Neuronal stem cell (in vitro differentiated cells): Measurements from ENCODE around the gene SHC3.

Source experiments
- DNase-seq: peaks from one replicate; pipeline ENCODE4 v3.0.0-alpha.2; 2013; ENCODE audit warnings: low spot score
- H2AFZ ChIP-seq: one replicate; pipeline ENCODE4 v1.6.1; 2013; ENCODE audit warnings: mild to moderate bottlenecking, low read length, inconsistent platforms
- H2AK5ac ChIP-seq: 2 replicates; pipeline ENCODE4 v1.6.1; 2013; ENCODE audit warnings: low read depth, mild to moderate bottlenecking, inconsistent platforms, low read length, moderate library complexity, mixed read lengths
- H2BK120ac ChIP-seq: 2 replicates; pipeline ENCODE4 v1.6.1; 2013; ENCODE audit warnings: low read depth, mild to moderate bottlenecking, inconsistent platforms, low read length, moderate library complexity, mixed read lengths
- H2BK12ac ChIP-seq: one replicate; pipeline ENCODE4 v1.6.1; 2013; ENCODE audit warnings: low read length, inconsistent platforms
- H2BK15ac ChIP-seq: 2 replicates; pipeline ENCODE4 v1.6.1; 2013; ENCODE audit warnings: mild to moderate bottlenecking, low read length, inconsistent platforms, mixed read lengths
- H2BK5ac ChIP-seq: one replicate; pipeline ENCODE4 v1.6.1; 2013; ENCODE audit warnings: inconsistent platforms, mild to moderate bottlenecking, low read length, moderate library complexity
- H3K14ac ChIP-seq: one replicate; pipeline ENCODE4 v1.6.1; 2013; ENCODE audit warnings: low read length, inconsistent platforms
- H3K18ac ChIP-seq: 2 replicates; pipeline ENCODE4 v1.6.1; 2013; ENCODE audit warnings: low read length, inconsistent platforms
- H3K23ac ChIP-seq: 2 replicates; pipeline ENCODE4 v1.6.1; 2013; ENCODE audit warnings: low read depth, mild to moderate bottlenecking, mixed read lengths, low read length, inconsistent platforms; ENCODE audit not compliant: poor library complexity
- H3K27ac ChIP-seq: replicated peaks from 3 replicates; pipeline ENCODE4 v1.5.1; 2013; ENCODE audit warnings: low read length, inconsistent platforms
- H3K27me3 ChIP-seq, 3 experiments: 2 replicates each; pipeline ENCODE4 v1.6.1; 2013; ENCODE audit warnings: low read length in 3 of 3, mild to moderate bottlenecking in 2 of 3, inconsistent platforms in 1 of 3, low read depth in 1 of 3, mixed read lengths in 1 of 3, moderate library complexity in 1 of 3; ENCODE audit not compliant: control insufficient read depth in 3 of 3, insufficient read depth in 3 of 3
- H3K36me3 ChIP-seq, 2 donors: replicated peaks in 1 of 2; 2 replicates each; pipeline ENCODE4 v1.6.1; 2013; ENCODE audit warnings: low read length in 2 of 2; ENCODE audit not compliant: control insufficient read depth in 2 of 2, insufficient read depth in 2 of 2
- H3K4ac ChIP-seq: 2 replicates; pipeline ENCODE4 v1.6.1; 2013; ENCODE audit warnings: inconsistent platforms, mild to moderate bottlenecking, low read length, moderate library complexity
- H3K4me1 ChIP-seq, 2 donors: 1 replicate in 1 of 2; 2 replicates in 1 of 2; pipeline ENCODE4 v1.6.1; 2013; ENCODE audit warnings: low read length in 2 of 2, low read depth in 1 of 2; ENCODE audit not compliant: control insufficient read depth in 2 of 2, insufficient read depth in 1 of 2
- H3K4me2 ChIP-seq: one replicate; pipeline ENCODE4 v1.6.1; 2013; ENCODE audit warnings: mild to moderate bottlenecking, low read length, inconsistent platforms; ENCODE audit not compliant: insufficient read depth, poor library complexity, severe bottlenecking
- H3K4me3 ChIP-seq, 2 donors: 2 replicates each; pipeline ENCODE4 v1.5.1; 2013; ENCODE audit warnings: low read length in 2 of 2, mild to moderate bottlenecking in 2 of 2, inconsistent platforms in 1 of 2, moderate library complexity in 1 of 2
- H3K79me1 ChIP-seq: one replicate; pipeline ENCODE4 v1.6.1; 2013; ENCODE audit warnings: low read depth, mild to moderate bottlenecking, inconsistent platforms, low read length, moderate library complexity
- H3K9ac ChIP-seq: one replicate; pipeline ENCODE4 v1.6.1; 2013; ENCODE audit warnings: mild to moderate bottlenecking, low read depth, low read length, inconsistent platforms; ENCODE audit not compliant: poor library complexity
- H3K9me3 ChIP-seq, 2 donors: replicated peaks in 1 of 2; 2 replicates each; pipeline versions ENCODE3 to v1.6.1; 2013; ENCODE audit warnings: low read length in 2 of 2, mild to moderate bottlenecking in 2 of 2, inconsistent platforms in 1 of 2, low read depth in 1 of 2, mixed read lengths in 1 of 2, moderate library complexity in 1 of 2; ENCODE audit not compliant: control insufficient read depth in 2 of 2, insufficient read depth in 1 of 2
- H4K8ac ChIP-seq: one replicate; pipeline ENCODE4 v1.6.1; 2013; ENCODE audit warnings: low read depth, mild to moderate bottlenecking, inconsistent platforms, low read length, moderate library complexity
- H4K91ac ChIP-seq: one replicate; pipeline ENCODE4 v1.6.1; 2013; ENCODE audit warnings: low read length, low read depth, mild to moderate bottlenecking, inconsistent platforms; ENCODE audit not compliant: poor library complexity
- WGBS, 2 donors: extraction: QIAGEN DNeasy Blood & Tissue Kit; methylation state at CpG; one replicate each; pipeline ENCODE4 v1.1.7; 2013; ENCODE audit warnings: missing lambda C conversion rate in 2 of 2, mixed read lengths in 1 of 2; ENCODE audit not compliant: insufficient read length in 2 of 2, insufficient replicate concordance in 1 of 2; ENCODE audit errors: extremely low coverage in 2 of 2; 5-methylcytosine and 5-hydroxymethylcytosine counted together

The SHC3 gene

DNA sequence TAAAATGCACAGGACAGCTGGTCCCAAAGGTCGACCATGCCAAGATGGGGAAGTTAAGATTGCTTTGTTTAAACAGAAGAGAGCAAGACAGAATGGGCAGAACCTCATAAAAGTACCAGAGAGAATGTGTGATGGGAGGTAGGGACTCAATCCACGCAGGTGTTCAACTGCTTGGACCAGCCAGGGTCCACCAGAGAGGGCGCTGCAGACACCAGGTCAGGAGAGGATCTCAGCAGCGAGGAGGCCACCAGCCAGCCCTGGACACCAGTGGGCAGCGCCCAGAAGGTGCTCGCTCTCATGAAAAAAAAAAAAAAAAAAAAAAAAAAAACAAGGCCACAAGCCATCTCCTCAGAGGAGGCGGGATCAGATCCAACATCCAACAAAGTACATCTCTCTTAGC is 81.8 kb downstream of the SHC3 start:
- Histone ChIP-seq H2BK12ac (no peak overlapping the region), H2BK120ac (no peak overlapping the region), H3K27me3 (no peaks in the 10 kb centered on the region), H3K4me2 (no peak overlapping the region), H3K4me1 (no peaks in the 10 kb centered on the region), H3K79me1 (no peaks in the 10 kb centered on the region), H3K9me3 (peaks cover 2% of the 10 kb centered on the region in 2 donors), H2AK5ac (no peak overlapping the region), H3K27ac (no peak overlapping the region), H4K8ac (no peak overlapping the region), H3K4me3 (no peak overlapping the region), H2BK5ac (no peak overlapping the region), H3K9ac (no peak overlapping the region), H3K36me3 (peaks cover 0 to 67% of the 10 kb centered on the region in 2 donors), H3K4ac (no peak overlapping the region), H4K91ac (no peak overlapping the region), H3K23ac (no peak overlapping the region), H2BK15ac (no peak overlapping the region), H2AFZ (no peak overlapping the region), H3K14ac (no peak overlapping the region), H3K18ac (no peak overlapping the region)
- WGBS, 2 donors = no CpG with 5 or more reads among the region's 7 CpGs
- no peak for DNase-seq

DNA sequence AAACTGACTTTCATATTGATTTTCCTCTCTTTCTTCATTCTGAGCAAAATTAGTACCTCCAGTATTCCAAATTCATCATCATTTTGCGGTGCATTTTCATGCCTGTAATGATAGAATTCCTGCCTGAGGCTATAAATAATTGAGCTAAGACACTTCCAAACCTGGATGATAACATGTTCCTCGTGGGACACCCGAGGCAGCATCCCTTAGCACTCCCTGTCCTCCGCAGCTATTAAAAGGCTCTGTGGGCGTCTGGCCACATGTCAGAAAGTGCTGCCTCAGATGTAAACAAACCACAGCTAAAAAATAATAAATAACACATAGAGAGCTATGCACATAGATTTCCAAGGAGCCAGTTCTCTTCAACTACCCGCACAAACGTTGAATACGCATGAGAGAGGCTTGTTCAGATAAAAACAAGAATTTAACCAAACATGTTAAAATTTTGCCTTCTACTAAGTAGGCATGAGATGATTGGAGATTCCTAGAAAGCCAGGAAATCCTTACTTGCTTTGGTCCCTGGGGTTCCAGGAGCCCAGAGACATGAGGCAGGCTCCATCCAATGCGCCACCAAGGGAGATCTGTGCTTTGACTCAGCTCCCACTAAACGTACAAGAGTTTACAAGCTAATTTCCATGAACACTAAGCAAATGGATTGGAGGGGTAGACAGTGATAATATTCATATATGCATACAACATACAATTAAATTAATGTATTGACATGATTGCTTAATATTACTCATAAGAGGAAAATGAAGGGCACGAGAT is 82.7 kb downstream of the SHC3 start:
- Histone ChIP-seq H3K79me1 (no peaks in the 10 kb centered on the region), H3K4me1 (no peaks in the 10 kb centered on the region), H3K4me2 (no peak overlapping the region), H4K91ac (no peak overlapping the region), H3K9ac (no peak overlapping the region), H3K18ac (no peak overlapping the region), H3K27ac (no peak overlapping the region), H3K4me3 (no peak overlapping the region), H2BK120ac (no peak overlapping the region), H2BK15ac (no peak overlapping the region), H3K9me3 (peaks cover 2% of the 10 kb centered on the region in 2 donors), H3K23ac (no peak overlapping the region), H2BK12ac (no peak overlapping the region), H3K14ac (no peak overlapping the region), H2BK5ac (no peak overlapping the region), H2AK5ac (no peak overlapping the region), H3K27me3 (no peaks in the 10 kb centered on the region), H2AFZ (no peak overlapping the region), H3K36me3 (peaks cover 0 to 75% of the 10 kb centered on the region in 2 donors), H3K4ac (no peak overlapping the region), H4K8ac (no peak overlapping the region)
- DNase-seq = no peak
- no CpG with 5 or more reads among the region's 11 CpGs for WGBS, 2 donors

DNA sequence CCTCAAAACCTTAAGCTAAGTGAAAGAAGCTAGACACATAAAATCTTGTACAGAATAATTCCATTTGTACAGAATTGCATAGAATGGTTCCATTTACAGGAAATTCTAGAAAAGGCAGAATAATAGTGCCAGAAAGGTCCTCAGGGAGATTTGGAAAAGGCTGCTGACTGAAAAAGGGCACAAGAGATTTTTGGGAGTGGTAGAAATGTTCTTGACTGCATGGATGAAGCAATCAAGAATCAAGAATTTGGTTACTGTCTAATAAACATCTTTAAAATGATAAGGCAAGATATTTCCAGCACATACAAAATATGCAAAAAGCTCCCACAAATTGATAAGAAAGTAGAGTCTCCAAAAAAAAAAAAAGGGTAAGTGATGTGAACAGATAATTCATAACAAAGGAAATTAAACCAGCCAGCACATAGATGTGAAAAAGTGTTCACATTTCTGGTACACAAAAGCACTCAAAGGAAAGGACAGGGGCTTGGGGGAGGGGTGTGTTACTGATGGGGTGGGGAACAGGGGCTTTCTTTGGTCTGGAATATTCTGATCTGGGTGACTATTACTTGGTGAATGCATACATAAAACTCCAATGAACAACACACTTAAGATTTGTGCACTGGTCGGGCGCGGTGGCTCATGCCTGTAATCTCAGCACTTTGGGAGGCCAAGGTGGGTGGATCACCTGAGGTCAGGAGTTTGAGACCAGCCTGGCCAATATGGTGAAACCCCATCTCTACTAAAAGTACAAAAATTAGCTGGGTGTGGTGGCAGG is 85.2 kb downstream of the SHC3 start:
- no peak overlapping the region for H3K27ac ChIP-seq
- H3K18ac ChIP-seq = no peak overlapping the region
- H2BK12ac ChIP-seq = no peak overlapping the region
- no peak overlapping the region for H3K4me2 ChIP-seq
- no peak for DNase-seq
- H3K9ac ChIP-seq = no peak overlapping the region
- no peak overlapping the region for H3K23ac ChIP-seq
- H2AK5ac ChIP-seq = no peak overlapping the region
- H3K4me3 ChIP-seq = no peak overlapping the region
- H2BK120ac ChIP-seq = no peak overlapping the region
- no peak overlapping the region for H2BK5ac ChIP-seq
- no peaks in the 10 kb centered on the region for H3K27me3 ChIP-seq
- H3K14ac ChIP-seq = no peak overlapping the region
- no peak overlapping the region for H2AFZ ChIP-seq
- no peaks in the 10 kb centered on the region for H3K4me1 ChIP-seq
- WGBS, 2 donors = no CpG with 5 or more reads among the region's 3 CpGs
- H2BK15ac ChIP-seq = no peak overlapping the region
- peaks cover 0 to 84% of the 10 kb centered on the region in 2 donors for H3K36me3 ChIP-seq
- H3K4ac ChIP-seq = no peak overlapping the region
- no peak overlapping the region for H4K91ac ChIP-seq
- no peak overlapping the region for H4K8ac ChIP-seq
- peaks cover 2% of the 10 kb centered on the region in 2 donors for H3K9me3 ChIP-seq
- H3K79me1 ChIP-seq = no peaks in the 10 kb centered on the region

DNA sequence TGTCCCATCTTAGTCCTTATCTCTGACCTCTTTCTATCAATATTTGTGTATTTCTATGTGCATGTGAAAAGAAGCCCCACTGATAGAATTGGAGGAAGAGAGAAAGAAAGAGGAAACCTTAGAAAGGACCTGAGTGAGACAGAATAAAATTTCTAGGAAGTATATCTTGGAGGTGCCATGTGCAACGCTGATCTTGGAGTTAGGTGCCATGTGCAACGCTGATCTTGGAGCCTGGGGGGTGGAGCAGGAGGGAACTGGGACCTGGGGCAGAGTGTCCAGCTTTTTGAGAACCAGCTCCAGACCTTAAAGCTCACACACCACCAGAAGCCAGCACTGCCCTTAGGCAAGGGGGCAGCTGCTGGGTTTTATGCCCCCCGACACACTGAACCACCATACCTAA is 89.4 kb downstream of the SHC3 start:
- Histone ChIP-seq H2AK5ac (no peak overlapping the region), H2BK15ac (no peak overlapping the region), H2BK12ac (no peak overlapping the region), H3K4me2 (no peak overlapping the region), H2AFZ (no peak overlapping the region), H3K27me3 (no peaks in the 10 kb centered on the region), H3K4ac (no peak overlapping the region), H3K4me3 (no peak overlapping the region), H3K9ac (no peak overlapping the region), H2BK5ac (no peak overlapping the region), H3K18ac (no peak overlapping the region), H3K14ac (no peak overlapping the region), H3K23ac (no peak overlapping the region), H3K79me1 (no peaks in the 10 kb centered on the region), H4K8ac (no peak overlapping the region), H2BK120ac (no peak overlapping the region), H3K4me1 (peaks cover 0 to 1% of the 10 kb centered on the region in 2 donors), H4K91ac (no peak overlapping the region), H3K9me3 (peaks cover 0 to 2% of the 10 kb centered on the region in 2 donors), H3K27ac (no peak overlapping the region), H3K36me3 (peaks cover 0 to 73% of the 10 kb centered on the region in 2 donors)
- WGBS, 2 donors = no CpG with 5 or more reads among the region's 3 CpGs
- DNase-seq = no peak
